ENCODE results near the gene DHX40.

GRCh38 chr17:59538195-59538909, 27.1 kb upstream of the DHX40 start:
- TF ChIP-seq CTCF (IDR thresholded peaks at IDR 0.05) (no peak), EP300 (IDR thresholded peaks at IDR 0.05) (no peak)
